KMS-11 (cell line): ENCODE measurements around the gene SEC22A.

Source experiments
- H2AFZ ChIP-seq: fragments of 200-600 bp; sonication (generic); 2 replicates; pipeline ENCODE4 v1.6.1; 2016; ENCODE audit warnings: antibody characterized with exemption, mixed run types, low read depth
- H3K27ac ChIP-seq: fragments of 200-600 bp; sonication (generic); 2 replicates; pipeline ENCODE4 v1.6.1; 2016; ENCODE audit warnings: mild to moderate bottlenecking, mixed run types
- H3K27me3 ChIP-seq: fragments of 200-600 bp; sonication (generic); 2 replicates; pipeline ENCODE4 v1.6.1; 2017; ENCODE audit warnings: mild to moderate bottlenecking, low read depth, mixed run types, moderate library complexity; ENCODE audit not compliant: insufficient read depth
- H3K36me3 ChIP-seq: fragments of 200-600 bp; sonication (generic); 2 replicates; pipeline ENCODE4 v1.6.1; 2017; ENCODE audit warnings: mild to moderate bottlenecking, mixed run types; ENCODE audit not compliant: insufficient read depth
- H3K4me1 ChIP-seq: fragments of 200-600 bp; sonication (generic); 2 replicates; pipeline ENCODE4 v1.6.1; 2016; ENCODE audit warnings: mild to moderate bottlenecking, low read depth, mixed run types; ENCODE audit not compliant: poor library complexity, severe bottlenecking
- H3K4me2 ChIP-seq: fragments of 200-600 bp; sonication (generic); 2 replicates; pipeline ENCODE4 v1.7.0; 2016; ENCODE audit warnings: mild to moderate bottlenecking, mixed run types
- H3K4me3 ChIP-seq: fragments of 200-600 bp; sonication (generic); IDR thresholded peaks from 2 replicates; pipeline ENCODE4 v1.6.1; 2017; ENCODE audit warnings: low read depth, low read length, mixed read lengths; ENCODE audit not compliant: insufficient read depth
- H3K79me2 ChIP-seq: fragments of 200-600 bp; sonication (generic); 2 replicates; pipeline ENCODE4 v1.6.1; 2016; ENCODE audit warnings: low read depth, mixed run types; ENCODE audit not compliant: insufficient read depth
- H3K9ac ChIP-seq: fragments of 200-600 bp; sonication (generic); 2 replicates; pipeline ENCODE4 v1.6.1; 2016; ENCODE audit warnings: mild to moderate bottlenecking, mixed run types
- H4K20me1 ChIP-seq: fragments of 200-600 bp; sonication (generic); 2 replicates; pipeline ENCODE4 v1.6.1; 2016; ENCODE audit warnings: mild to moderate bottlenecking, mixed run types; ENCODE audit not compliant: insufficient read depth
- CTCF ChIP-seq: fragments of 200-600 bp; sonication (generic); conservative IDR thresholded peaks from 2 replicates; pipeline ENCODE4 v1.6.1; 2017; ENCODE audit warnings: low read depth, mild to moderate bottlenecking, antibody characterized with exemption, low read length, moderate library complexity, mixed read lengths

SEC22A gene

DNA sequence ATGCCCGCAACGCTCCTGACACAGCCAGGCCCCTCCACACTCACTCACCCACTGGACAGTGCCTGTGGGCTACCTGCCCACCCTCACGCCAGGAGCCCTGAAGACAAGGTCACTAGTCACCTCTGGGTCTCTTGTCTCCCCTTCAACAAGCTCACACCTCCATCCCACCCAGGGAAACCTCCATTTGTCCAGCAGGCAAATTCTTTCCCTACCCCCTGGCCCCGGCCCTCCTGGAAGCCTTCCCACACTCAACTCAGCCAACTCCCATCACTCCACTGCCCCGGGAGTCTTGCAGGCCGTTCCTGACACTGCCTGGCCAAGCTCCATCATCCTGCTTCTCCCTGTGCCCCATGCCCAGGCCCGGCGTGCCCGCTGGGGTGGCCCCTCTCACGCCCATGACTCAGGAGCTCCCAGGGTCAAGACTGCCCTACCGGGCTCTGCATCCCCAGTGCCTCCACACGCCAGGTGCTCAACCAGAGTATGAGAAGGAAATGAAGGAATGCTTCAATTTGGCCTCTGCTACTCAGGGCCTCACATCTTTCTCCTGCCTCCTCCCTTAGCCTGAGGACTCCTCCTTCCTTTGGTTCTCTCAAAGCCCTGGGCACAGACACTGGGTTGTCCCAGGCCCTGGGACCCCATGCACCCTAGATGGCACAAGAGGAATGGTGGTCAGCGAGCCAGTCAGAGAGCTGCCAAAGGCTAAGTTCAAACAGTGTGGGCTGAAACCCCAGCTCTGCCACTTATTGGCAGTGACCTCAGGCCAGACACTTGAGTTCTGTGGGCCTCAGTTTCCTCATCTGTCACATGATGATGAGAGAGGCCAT, 88.6 kb downstream of the SEC22A start:
- Histone ChIP-seq H3K4me2 (no peak overlapping the region), H2AFZ (no peak overlapping the region), H3K4me3 (no peak overlapping the region), H3K36me3 (no peaks in the 10 kb centered on the region), H3K4me1 (no peaks in the 10 kb centered on the region), H3K27me3 (peaks cover 34% of the 10 kb centered on the region), H3K79me2 (no peaks in the 10 kb centered on the region), H3K27ac (no peak overlapping the region), H4K20me1 (no peaks in the 10 kb centered on the region), H3K9ac (no peak overlapping the region)
- TF ChIP-seq CTCF = no peak

DNA sequence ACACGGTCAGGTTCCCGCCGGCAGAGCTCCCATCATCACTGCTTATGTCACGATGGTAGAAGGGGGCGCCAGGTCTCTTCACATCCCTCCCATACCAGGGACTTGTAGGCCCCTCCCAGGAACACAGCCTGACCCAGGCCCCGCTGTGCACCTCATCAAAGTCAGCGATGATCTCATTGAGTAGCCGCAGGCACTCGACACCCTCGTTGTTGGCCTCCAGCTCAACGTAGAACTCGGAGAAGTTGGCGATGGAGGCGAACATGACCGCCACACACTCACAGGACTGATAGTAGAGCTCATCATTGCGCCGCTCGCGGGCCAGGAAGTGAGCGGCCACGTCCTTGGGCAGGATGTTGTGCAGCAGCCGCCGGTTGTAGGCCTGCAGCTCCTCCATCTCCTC, 89.2 kb downstream of the SEC22A start:
- Histone ChIP-seq H3K79me2 (no peaks in the 10 kb centered on the region), H2AFZ (no peak overlapping the region), H3K27me3 (peaks cover 34% of the 10 kb centered on the region), H3K4me2 (no peak overlapping the region), H4K20me1 (no peaks in the 10 kb centered on the region), H3K27ac (no peak overlapping the region), H3K9ac (no peak overlapping the region), H3K36me3 (no peaks in the 10 kb centered on the region), H3K4me3 (no peak overlapping the region), H3K4me1 (no peaks in the 10 kb centered on the region)
- no peak for TF ChIP-seq CTCF

GRCh38 chr3:123291404-123291803, 89.7 kb downstream of the SEC22A start:
- Histone ChIP-seq H2AFZ (no peak overlapping the region), H3K27me3 (peaks cover 38% of the 10 kb centered on the region), H3K4me1 (no peaks in the 10 kb centered on the region), H3K4me2 (no peak overlapping the region), H3K4me3 (no peak overlapping the region), H4K20me1 (no peaks in the 10 kb centered on the region), H3K36me3 (no peaks in the 10 kb centered on the region), H3K79me2 (no peaks in the 10 kb centered on the region), H3K27ac (no peak overlapping the region), H3K9ac (no peak overlapping the region)
- TF ChIP-seq CTCF = no peak

GRCh38 chr3:123292321-123293310, 90.9 kb downstream of the SEC22A start:
- Histone ChIP-seq H3K4me1 (no peaks in the 10 kb centered on the region), H3K27me3 (peaks cover 39% of the 10 kb centered on the region), H3K27ac (no peak overlapping the region), H3K4me2 (no peak overlapping the region), H3K36me3 (no peaks in the 10 kb centered on the region), H4K20me1 (no peaks in the 10 kb centered on the region), H3K79me2 (no peaks in the 10 kb centered on the region), H2AFZ (no peak overlapping the region), H3K4me3 (no peak overlapping the region), H3K9ac (no peak overlapping the region)
- no peak for TF ChIP-seq CTCF
